Ishikawa (cell line): ENCODE measurements around the gene GOLGA2.
A peak's percentile ranks its signal among the peaks of the same experiment; 100 is the strongest.

Experiments used
- CEBPB ChIP-seq: IDR thresholded peaks from 2 replicates; pipeline ENCODE4 v1.6.1; 2012
- CREB1 ChIP-seq: IDR thresholded peaks from 2 replicates; pipeline ENCODE4 v1.6.1; 2012; ENCODE audit warnings: low read depth
- EGR1 ChIP-seq: IDR thresholded peaks from 2 replicates; pipeline ENCODE4 v1.6.1; 2012
- EP300 ChIP-seq: IDR thresholded peaks from 2 replicates; pipeline ENCODE4 v1.6.1; 2012; ENCODE audit warnings: borderline replicate concordance
- FOXM1 ChIP-seq: IDR thresholded peaks from 2 replicates; pipeline ENCODE4 v1.6.1; 2012; ENCODE audit warnings: low read depth, borderline replicate concordance
- MAX ChIP-seq: IDR thresholded peaks from 2 replicates; pipeline ENCODE4 v1.6.1; 2012
- NFIC ChIP-seq: IDR thresholded peaks from 2 replicates; pipeline ENCODE4 v1.6.1; 2012
- RAD21 ChIP-seq: IDR thresholded peaks from 2 replicates; pipeline ENCODE4 v1.6.1; 2012; ENCODE audit warnings: low read depth
- REST ChIP-seq: IDR thresholded peaks from 2 replicates; pipeline ENCODE4 v1.6.1; 2012; ENCODE audit warnings: low read depth, mild to moderate bottlenecking
- TAF1 ChIP-seq: IDR thresholded peaks from 2 replicates; pipeline ENCODE4 v1.6.1; 2012; ENCODE audit warnings: low read depth, mild to moderate bottlenecking
- TCF12 ChIP-seq: IDR thresholded peaks from 2 replicates; pipeline ENCODE4 v1.6.1; 2012; ENCODE audit warnings: low read depth
- TEAD4 ChIP-seq: IDR thresholded peaks from 2 replicates; pipeline ENCODE4 v1.6.1; 2012
- USF1 ChIP-seq: IDR thresholded peaks from 2 replicates; pipeline ENCODE4 v1.6.1; 2012
- YY1 ChIP-seq: IDR thresholded peaks from 2 replicates; pipeline ENCODE4 v1.6.1; 2012; ENCODE audit warnings: low read depth
- ZBTB7A ChIP-seq: IDR thresholded peaks from 2 replicates; pipeline ENCODE4 v1.6.1; 2012; ENCODE audit warnings: low read depth

GOLGA2 gene

GRCh38 chr9:128275198-128276007, at the start of gene GOLGA2:
Gene GOLGA2, minus strand, starts transcription at chr9:128276007. Its CDS starts 31 bp downstream, at chr9:128275976.
- TF ChIP-seq YY1 (no peak), RAD21 (no peak), TAF1 (peak; percentile 5; the same call in 1 of the 2 replicates), TEAD4 (no peak), CEBPB (no peak), NFIC (0 out of 2 replicates have a peak, but pooled peaks have one; percentile 2), MAX (0 out of 2 replicates have a peak, but pooled peaks have one; percentile 8), EP300 (no peak), EGR1 (peak; percentile 9; the same call in 1 of the 2 replicates), REST (no peak), CREB1 (no peak), ZBTB7A (0 out of 2 replicates have a peak, but pooled peaks have one; percentile 68), USF1 (no peak), TCF12 (no peak), FOXM1 (no peak)

GRCh38 chr9:128324401-128324800, 48.6 kb upstream of the GOLGA2 start:
- TF ChIP-seq MAX (no peak), CEBPB (no peak), TEAD4 (no peak), RAD21 (no peak), YY1 (no peak), TCF12 (no peak), FOXM1 (no peak), USF1 (no peak)

GRCh38 chr9:128323791-128324190, 48.0 kb upstream of the GOLGA2 start:
- TF ChIP-seq REST, result no peak
- no peak for TF ChIP-seq CREB1

GRCh38 chr9:128323212-128323730, 47.5 kb upstream of the GOLGA2 start:
- TF ChIP-seq FOXM1 (no peak), RAD21 (no peak), TAF1 (no peak), TCF12 (no peak), NFIC (no peak), EGR1 (no peak)

- TF ChIP-seq YY1 (peak; percentile 95), REST (no peak), ZBTB7A (no peak), EP300 (peak; percentile 10; the same call in 1 of the 2 replicates), TEAD4 (no peak), NFIC (0 out of 2 replicates have a peak, but pooled peaks have one; percentile 20), CEBPB (no peak; the same call in none of the 2 replicates), MAX (peak; percentile 97), CREB1 (peak; percentile 47; the same call in 1 of the 2 replicates), RAD21 (no peak), USF1 (no peak), EGR1 (no peak; the same call in 1 of the 2 replicates), FOXM1 (0 out of 2 replicates have a peak, but pooled peaks have one; percentile 33), TAF1 (peak; percentile 92), TCF12 (peak; percentile 75; the same call in 1 of the 2 replicates)
These were observed 46.8 kb upstream of the GOLGA2 start, which contains the start of the genes COQ4 and TRUB2 for GRCh38 chr9:128322404-128323211. Gene COQ4, plus strand, starts transcription at chr9:128322839. Its CDS starts 20 bp downstream, at chr9:128322859. Gene TRUB2, minus strand, starts transcription at chr9:128322447. Its CDS starts 39 bp downstream, at chr9:128322408.
